GM20000 (cell line): ENCODE measurements around the gene FARS2.

Source experiments
- DNase-seq: peaks from one replicate; pipeline ENCODE4 v3.0.0; 2012; ENCODE audit warnings: low spot score
- CTCF ChIP-seq: IDR thresholded peaks from 2 replicates; pipeline ENCODE4 v1.5.1; 2012; ENCODE audit warnings: mild to moderate bottlenecking, control low read depth; ENCODE audit errors: extremely low read depth, missing control alignments

Gene FARS2

GRCh38 chr6:5323979-5324378, 62.7 kb downstream of the FARS2 start:
- DNase-seq: no peak
- no peak for TF ChIP-seq CTCF

- TF ChIP-seq CTCF: no peak
- no peak for DNase-seq
These were observed 63.9 kb downstream of the FARS2 start for GRCh38 chr6:5325173-5325572.

- no peak for TF ChIP-seq CTCF
- DNase-seq: no peak
These were observed 64.8 kb downstream of the FARS2 start for GRCh38 chr6:5326022-5326641.

GRCh38 chr6:5328800-5329199, 67.5 kb downstream of the FARS2 start:
- no peak for TF ChIP-seq CTCF
- DNase-seq: no peak

GRCh38 chr6:5331845-5332442, 70.6 kb downstream of the FARS2 start:
- DNase-seq: no peak
- TF ChIP-seq CTCF: no peak

GRCh38 chr6:5333658-5334057, 72.3 kb downstream of the FARS2 start:
- DNase-seq: no peak

More at GRCh38 chr6:5333658-5334057, 72.3 kb downstream of the FARS2 start:
- no peak for TF ChIP-seq CTCF
